IMR-90 (cell line): ENCODE data around the gene AMBP. TPM values are rescaled to one million over a fixed set of nuclear protein-coding genes. Genes with fewer than 3 reads are reported as not detected.

Experiments used
- ATAC-seq: fragments of 200-7000 bp; cut with Tn5 transposase; 2 replicates; pipeline ENCODE4 v1.9.1; 2020; ENCODE audit warnings: low read depth, mild to moderate bottlenecking, moderate library complexity
- BruUV-seq: library from RNA; stranded (reverse); fragments of 400-500 nt; replicated peaks from 2 replicates; lab custom pipeline; 2021; lab: Mats Ljungman, UMichigan
- CTCF ChIA-PET: fragments of 300-600 bp; formaldehyde crosslinking; extraction: SDS; loops from one replicate; lab custom pipeline; 2021; ENCODE audit warnings: antibody characterized with exemption; lab: Yijun Ruan, JAX
- POLR2A ChIA-PET: fragments of 300-600 bp; sonication (Branson Sonifier 250); formaldehyde crosslinking; loops from one replicate; lab custom pipeline; 2022; ENCODE audit warnings: antibody characterized with exemption; ENCODE audit not compliant: unreplicated experiment; lab: Charles Lee
- DNase-seq: peaks from one replicate; pipeline ENCODE4 v3.0.0; 2013
- H2AFZ ChIP-seq: replicated peaks from 2 replicates; pipeline ENCODE3; 2013; ENCODE audit warnings: low read length, mild to moderate bottlenecking; ENCODE audit not compliant: poor library complexity
- H2AK5ac ChIP-seq: 2 replicates; pipeline ENCODE4 v1.6.1; 2013; ENCODE audit warnings: low read depth, low read length, inconsistent platforms
- H2AK9ac ChIP-seq: replicated peaks from 2 replicates; pipeline ENCODE3; 2013; ENCODE audit warnings: mild to moderate bottlenecking, low read depth, low read length, moderate library complexity; ENCODE audit not compliant: poor library complexity
- H2BK120ac ChIP-seq: 2 replicates; pipeline ENCODE4 v1.6.1; 2013; ENCODE audit warnings: low read depth, low read length, inconsistent platforms
- H2BK15ac ChIP-seq: 3 replicates; pipeline ENCODE4 v1.6.1; 2013; ENCODE audit warnings: low read depth, low read length, inconsistent platforms
- H2BK20ac ChIP-seq: 2 replicates; pipeline ENCODE4 v1.6.1; 2013; ENCODE audit warnings: low read depth, mild to moderate bottlenecking, inconsistent platforms, low read length, moderate library complexity
- H2BK5ac ChIP-seq: 2 replicates; pipeline ENCODE4 v1.6.1; 2013; ENCODE audit warnings: mild to moderate bottlenecking, low read depth, low read length, inconsistent platforms; ENCODE audit not compliant: poor library complexity, severe bottlenecking
- H3K14ac ChIP-seq: replicated peaks from 2 replicates; pipeline ENCODE4 v1.6.1; 2013; ENCODE audit warnings: low read depth, low read length, inconsistent platforms
- H3K18ac ChIP-seq: 2 replicates; pipeline ENCODE4 v1.6.1; 2013; ENCODE audit warnings: low read depth, low read length, control low read depth
- H3K23ac ChIP-seq: 2 replicates; pipeline ENCODE4 v1.6.1; 2013; ENCODE audit warnings: low read depth, low read length, inconsistent platforms
- H3K27ac ChIP-seq: 2 replicates; pipeline ENCODE4 v1.5.1; 2013; ENCODE audit warnings: mild to moderate bottlenecking, control low read depth, low read length; ENCODE audit not compliant: insufficient read depth
- H3K27me3 ChIP-seq: 2 replicates; pipeline ENCODE4 v1.6.1; 2013; ENCODE audit warnings: low read length; ENCODE audit not compliant: control insufficient read depth, insufficient read depth
- H3K36me3 ChIP-seq: 2 replicates; pipeline ENCODE4 v1.6.1; 2013; ENCODE audit warnings: low read length, mixed read lengths; ENCODE audit not compliant: control insufficient read depth, insufficient read depth
- H3K4ac ChIP-seq: 2 replicates; pipeline ENCODE4 v1.6.1; 2013; ENCODE audit warnings: low read depth, low read length, inconsistent platforms
- H3K4me1 ChIP-seq: 2 replicates; pipeline ENCODE4 v1.6.1; 2013; ENCODE audit warnings: low read length, mixed read lengths; ENCODE audit not compliant: control insufficient read depth, insufficient read depth
- H3K4me2 ChIP-seq: 2 replicates; pipeline ENCODE4 v1.6.1; 2013; ENCODE audit warnings: low read depth, mild to moderate bottlenecking, control low read depth, low read length, moderate library complexity
- H3K4me3 ChIP-seq: 2 replicates; pipeline ENCODE4 v1.5.1; 2013; ENCODE audit warnings: low read depth, mild to moderate bottlenecking, control low read depth, low read length, moderate library complexity; ENCODE audit not compliant: insufficient read depth
- H3K56ac ChIP-seq: 2 replicates; pipeline ENCODE4 v1.6.1; 2013; ENCODE audit warnings: low read length, inconsistent platforms; ENCODE audit not compliant: insufficient read depth; ENCODE audit errors: extremely low read depth
- H3K79me1 ChIP-seq, 2 experiments: 2 replicates each; pipeline ENCODE4 v1.6.1; 2013; ENCODE audit warnings: low read length in 2 of 2, inconsistent platforms in 1 of 2, low read depth in 1 of 2
- H3K9ac ChIP-seq: 2 replicates; pipeline ENCODE4 v1.6.1; 2013; ENCODE audit warnings: low read depth, low read length, control low read depth
- H3K9me1 ChIP-seq: 2 replicates; pipeline ENCODE4 v1.6.1; 2013; ENCODE audit warnings: low read length, inconsistent platforms; ENCODE audit not compliant: insufficient read depth
- H3K9me3 ChIP-seq: 2 replicates; pipeline ENCODE4 v1.6.1; 2013; ENCODE audit warnings: low read length; ENCODE audit not compliant: control insufficient read depth, insufficient read depth
- H4K20me1 ChIP-seq: 2 replicates; pipeline ENCODE4 v1.6.1; 2013; ENCODE audit warnings: low read length, inconsistent platforms; ENCODE audit not compliant: insufficient read depth
- H4K5ac ChIP-seq: 2 replicates; pipeline ENCODE4 v1.6.1; 2013; ENCODE audit warnings: mild to moderate bottlenecking, low read depth, low read length, control low read depth
- H4K8ac ChIP-seq, 2 experiments: 2 replicates each; pipeline ENCODE4 v1.6.1; 2013; ENCODE audit warnings: low read depth in 2 of 2, low read length in 2 of 2, control low read depth in 1 of 2, inconsistent platforms in 1 of 2
- H4K91ac ChIP-seq: 2 replicates; pipeline ENCODE4 v1.6.1; 2013; ENCODE audit warnings: low read depth, low read length, inconsistent platforms; ENCODE audit not compliant: insufficient read depth
- BHLHE40 ChIP-seq: fragments of 150-350 bp; IDR thresholded peaks from 2 replicates; pipeline ENCODE4 v1.6.1; 2016; ENCODE audit warnings: mild to moderate bottlenecking, low read depth, low read length
- CEBPB ChIP-seq: IDR thresholded peaks from 2 replicates; pipeline ENCODE4 v1.6.1; 2012; ENCODE audit warnings: low read depth, low read length, improper control_type of control experiment
- CHD1 ChIP-seq: IDR thresholded peaks from 2 replicates; pipeline ENCODE4 v1.6.1; 2012; ENCODE audit warnings: low read depth, low read length, improper control_type of control experiment
- FOS ChIP-seq: fragments of 150-350 bp; IDR thresholded peaks from 2 replicates; pipeline ENCODE4 v1.6.1; 2016; ENCODE audit warnings: low read depth, low read length
- MAFK ChIP-seq: IDR thresholded peaks from 2 replicates; pipeline ENCODE4 v1.6.1; 2012; ENCODE audit warnings: low read depth, low read length, improper control_type of control experiment
- MAZ ChIP-seq: IDR thresholded peaks from 2 replicates; pipeline ENCODE4 v1.6.1; 2012; ENCODE audit warnings: low read depth, mild to moderate bottlenecking, low read length, improper control_type of control experiment, moderate library complexity, borderline replicate concordance
- MXI1 ChIP-seq: IDR thresholded peaks from 2 replicates; pipeline ENCODE4 v1.6.1; 2012; ENCODE audit warnings: low read depth, mild to moderate bottlenecking, low read length, moderate library complexity, borderline replicate concordance
- NFE2L2 ChIP-seq: fragments of 150-350 bp; IDR thresholded peaks from 2 replicates; pipeline ENCODE4 v1.6.1; 2016; ENCODE audit warnings: low read depth, mild to moderate bottlenecking, low read length
- RAD21 ChIP-seq: IDR thresholded peaks from 2 replicates; pipeline ENCODE4 v1.6.1; 2012; ENCODE audit warnings: low read length, improper control_type of control experiment
- RFX5 ChIP-seq: IDR thresholded peaks from 2 replicates; pipeline ENCODE4 v1.8.0; 2012; ENCODE audit warnings: low read depth, mild to moderate bottlenecking, low read length, moderate library complexity
- SMC3 ChIP-seq: fragments of 150-350 bp; IDR thresholded peaks from 2 replicates; pipeline ENCODE4 v1.6.1; 2016; ENCODE audit warnings: low read depth, mild to moderate bottlenecking, antibody characterized with exemption, low read length, moderate library complexity
- WGBS, 2 experiments: methylation state at CpG; one replicate each; pipeline versions ENCODE4 v1.1.5 to v1.1.7; 2013; ENCODE audit warnings: missing lambda C conversion rate in 2 of 2; ENCODE audit not compliant: insufficient read length in 1 of 2; ENCODE audit errors: extremely low coverage in 2 of 2; 5-methylcytosine and 5-hydroxymethylcytosine counted together
- dilution Hi-C: fragments of 300-500 bp; cut with HindIII; formaldehyde crosslinking; loops from one replicate; pipeline ENCODE4 v1.14.3; 2018; ENCODE audit warnings: low sequenced_read_pairs; ENCODE audit not compliant: unreplicated experiment
- in situ Hi-C: fragments of 300-500 bp; cut with MboI; formaldehyde crosslinking; loops from 3 replicates; pipeline ENCODE4 v1.14.3; 2019; ENCODE audit warnings: low sequenced_read_pairs, inconsistent platforms, mixed read lengths
- intact Hi-C: fragments of 100-400 bp; cut with micrococcal nuclease; formaldehyde crosslinking; loops from 2 replicates; pipeline ENCODE4 v1.10.0; 2022
- polyA plus RNA-seq, 3 experiments: library from polyadenylated mRNA; depleted of rRNA; stranded (reverse); fragments of >200 nt; gene quantifications; 2 replicates each; pipeline ENCODE4 v1.2.3, GENCODE V29; 2012; ENCODE audit warnings: low replicate concordance in 1 of 3
- total RNA-seq: library from RNA; depleted of rRNA; stranded (reverse); fragments of >200 nt; gene quantifications from 2 replicates; pipeline ENCODE4 v1.2.3, GENCODE V29; 2012
- TF ChIP-seq, protein P1 (sequence below): conservative IDR thresholded peaks from 2 replicates; pipeline ENCODE4 v1.5.1; 2012; ENCODE audit warnings: mild to moderate bottlenecking, low read depth, low read length, improper control_type of control experiment
- TF ChIP-seq, protein P2 (sequence below): fragments of 150-350 bp; IDR thresholded peaks from 2 replicates; pipeline ENCODE4 v1.6.1; 2017; ENCODE audit warnings: mild to moderate bottlenecking, antibody characterized with exemption, low read length, low read depth
- TF ChIP-seq, protein P3 (sequence below): fragments of 150-350 bp; IDR thresholded peaks from 2 replicates; pipeline ENCODE4 v1.6.1; 2016; ENCODE audit warnings: low read depth, mild to moderate bottlenecking, low read length, moderate library complexity, borderline replicate concordance

The AMBP gene
- total and polyA plus RNA-seq, 2 of the 4 experiments (the other 2 are of a cell fraction) = not detected

DNA sequence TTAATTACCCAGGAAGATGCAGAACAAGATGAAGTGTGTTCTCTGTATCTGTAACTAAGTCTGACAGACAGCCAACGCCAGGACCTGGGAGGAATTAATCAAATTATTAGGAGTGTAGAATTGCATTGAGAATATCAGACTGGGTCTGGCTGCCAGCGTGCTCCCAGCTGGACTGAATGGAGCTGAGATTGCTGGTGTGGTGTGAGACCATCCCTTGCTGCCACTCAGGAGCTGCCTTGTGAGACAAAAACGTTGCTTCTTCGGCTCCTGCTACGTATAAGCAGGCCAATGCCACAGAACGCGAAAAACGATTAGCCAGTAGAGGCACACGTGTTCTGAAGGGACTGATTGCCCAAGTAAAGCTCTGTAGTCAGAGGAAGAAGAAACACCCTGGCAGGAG is 66.8 kb downstream of the AMBP start:
- Histone ChIP-seq H3K4me1 (no peaks in the 10 kb centered on the region), H2AK5ac (no peak overlapping the region), H2BK120ac (no peak overlapping the region), H2AFZ (no peak overlapping the region), H3K14ac (no peak overlapping the region), H4K91ac (no peak overlapping the region), H3K4ac (no peak overlapping the region), H3K23ac (no peak overlapping the region), H3K9me1 (peaks cover 7% of the 10 kb centered on the region; the same call in 1 of the 2 replicates), H3K4me3 (no peak overlapping the region), H4K5ac (no peak overlapping the region), H3K56ac (no peak overlapping the region), H2AK9ac (no peak overlapping the region), H3K27ac (no peak overlapping the region), H2BK15ac (no peak overlapping the region), H3K18ac (no peak overlapping the region), H3K9me3 (no peaks in the 10 kb centered on the region), H2BK20ac (no peak overlapping the region), H4K20me1 (no peaks in the 10 kb centered on the region), H2BK5ac (no peak overlapping the region), H3K36me3 (peaks cover 38% of the 10 kb centered on the region), H3K27me3 (no peaks in the 10 kb centered on the region), H4K8ac (no peak overlapping the region), H3K9ac (no peak overlapping the region), H3K79me1 (no peaks in the 10 kb centered on the region; a peak in 1 of 4 replicates), H3K4me2 (no peak overlapping the region)
- BruUV-seq = no TSS peak
- dilution Hi-C loops = no loop called here
- TF ChIP-seq FOS = no peak
- no peak for TF ChIP-seq SMC3
- TF ChIP-seq, protein P1, sequence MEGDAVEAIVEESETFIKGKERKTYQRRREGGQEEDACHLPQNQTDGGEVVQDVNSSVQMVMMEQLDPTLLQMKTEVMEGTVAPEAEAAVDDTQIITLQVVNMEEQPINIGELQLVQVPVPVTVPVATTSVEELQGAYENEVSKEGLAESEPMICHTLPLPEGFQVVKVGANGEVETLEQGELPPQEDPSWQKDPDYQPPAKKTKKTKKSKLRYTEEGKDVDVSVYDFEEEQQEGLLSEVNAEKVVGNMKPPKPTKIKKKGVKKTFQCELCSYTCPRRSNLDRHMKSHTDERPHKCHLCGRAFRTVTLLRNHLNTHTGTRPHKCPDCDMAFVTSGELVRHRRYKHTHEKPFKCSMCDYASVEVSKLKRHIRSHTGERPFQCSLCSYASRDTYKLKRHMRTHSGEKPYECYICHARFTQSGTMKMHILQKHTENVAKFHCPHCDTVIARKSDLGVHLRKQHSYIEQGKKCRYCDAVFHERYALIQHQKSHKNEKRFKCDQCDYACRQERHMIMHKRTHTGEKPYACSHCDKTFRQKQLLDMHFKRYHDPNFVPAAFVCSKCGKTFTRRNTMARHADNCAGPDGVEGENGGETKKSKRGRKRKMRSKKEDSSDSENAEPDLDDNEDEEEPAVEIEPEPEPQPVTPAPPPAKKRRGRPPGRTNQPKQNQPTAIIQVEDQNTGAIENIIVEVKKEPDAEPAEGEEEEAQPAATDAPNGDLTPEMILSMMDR = no peak
- TF ChIP-seq MAFK = no peak
- no peak for TF ChIP-seq MXI1
- no peak for TF ChIP-seq MAZ
- TF ChIP-seq CEBPB = no peak
- TF ChIP-seq, protein P2, sequence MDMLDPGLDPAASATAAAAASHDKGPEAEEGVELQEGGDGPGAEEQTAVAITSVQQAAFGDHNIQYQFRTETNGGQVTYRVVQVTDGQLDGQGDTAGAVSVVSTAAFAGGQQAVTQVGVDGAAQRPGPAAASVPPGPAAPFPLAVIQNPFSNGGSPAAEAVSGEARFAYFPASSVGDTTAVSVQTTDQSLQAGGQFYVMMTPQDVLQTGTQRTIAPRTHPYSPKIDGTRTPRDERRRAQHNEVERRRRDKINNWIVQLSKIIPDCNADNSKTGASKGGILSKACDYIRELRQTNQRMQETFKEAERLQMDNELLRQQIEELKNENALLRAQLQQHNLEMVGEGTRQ = no peak
- no peak for TF ChIP-seq RAD21
- TF ChIP-seq BHLHE40 = no peak
- no peak for TF ChIP-seq NFE2L2
- TF ChIP-seq RFX5 = no peak
- TF ChIP-seq, protein P3, sequence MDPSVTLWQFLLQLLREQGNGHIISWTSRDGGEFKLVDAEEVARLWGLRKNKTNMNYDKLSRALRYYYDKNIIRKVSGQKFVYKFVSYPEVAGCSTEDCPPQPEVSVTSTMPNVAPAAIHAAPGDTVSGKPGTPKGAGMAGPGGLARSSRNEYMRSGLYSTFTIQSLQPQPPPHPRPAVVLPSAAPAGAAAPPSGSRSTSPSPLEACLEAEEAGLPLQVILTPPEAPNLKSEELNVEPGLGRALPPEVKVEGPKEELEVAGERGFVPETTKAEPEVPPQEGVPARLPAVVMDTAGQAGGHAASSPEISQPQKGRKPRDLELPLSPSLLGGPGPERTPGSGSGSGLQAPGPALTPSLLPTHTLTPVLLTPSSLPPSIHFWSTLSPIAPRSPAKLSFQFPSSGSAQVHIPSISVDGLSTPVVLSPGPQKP = no peak
- no peak for TF ChIP-seq CHD1
- ChIA-PET CTCF (no interaction called here), POLR2A (no interaction called here)
- WGBS, 2 experiments = 94% methylated on average over 6 of the region's 9 CpGs; no CpG with 5 or more reads in 1 of the 2 experiments
- intact Hi-C loops = no loop called here
- ATAC-seq (no peak), DNase-seq (no peak)
- in situ Hi-C loops = no loop called here
